HG02885 (cell line): Measurements from ENCODE around the gene ZNF691.
"Not testable (repeated sequence)": the region's sequence is repeated elsewhere in the genome, so short reads cannot be mapped to it uniquely, and the experiment has no call there.

Experiments used
- ATAC-seq: cut with Tn5 transposase; IDR thresholded peaks from one replicate; pipeline ENCODE4 v1.9.1; 2021; ENCODE audit warnings: mild to moderate bottlenecking; ENCODE audit not compliant: unreplicated experiment, poor library complexity

Gene ZNF691

GRCh38 chr1:42853116-42853884 lies 6.9 kb downstream of the ZNF691 start:
- no peak for ATAC-seq

- not testable (repeated sequence) for ATAC-seq
These were observed 10.1 kb downstream of the ZNF691 start for GRCh38 chr1:42856554-42856953.

GRCh38 chr1:42859366-42859765 lies 13.0 kb downstream of the ZNF691 start:
- ATAC-seq, result not testable (repeated sequence)

GRCh38 chr1:42860339-42861013 lies 14.1 kb downstream of the ZNF691 start:
- no peak for ATAC-seq

GRCh38 chr1:42861014-42861399 lies 14.6 kb downstream of the ZNF691 start:
- ATAC-seq, result no peak

- no peak for ATAC-seq
These were observed 20.1 kb downstream of the ZNF691 start for GRCh38 chr1:42866549-42866948.

GRCh38 chr1:42868466-42868865 lies 22.1 kb downstream of the ZNF691 start:
- ATAC-seq, result not testable (repeated sequence)

- not testable (repeated sequence) for ATAC-seq
These were observed 22.8 kb downstream of the ZNF691 start for GRCh38 chr1:42869254-42869653.

GRCh38 chr1:42869751-42870150 lies 23.3 kb downstream of the ZNF691 start:
- not testable (repeated sequence) for ATAC-seq

- not testable (repeated sequence) for ATAC-seq
These were observed 26.7 kb downstream of the ZNF691 start for GRCh38 chr1:42873108-42873507.

- ATAC-seq, result no peak
These were observed 27.3 kb downstream of the ZNF691 start for GRCh38 chr1:42873670-42874069.

GRCh38 chr1:42876009-42876408 lies 29.6 kb downstream of the ZNF691 start:
- ATAC-seq, result no peak

- ATAC-seq, result no peak
These were observed 31.0 kb downstream of the ZNF691 start for GRCh38 chr1:42877380-42877779.

GRCh38 chr1:42880384-42880783 lies 34.0 kb downstream of the ZNF691 start:
- ATAC-seq, result no peak

GRCh38 chr1:42886046-42886739 lies 39.8 kb downstream of the ZNF691 start:
- ATAC-seq, result no peak

- ATAC-seq, result no peak
These were observed 40.4 kb downstream of the ZNF691 start for GRCh38 chr1:42886800-42887199.

GRCh38 chr1:42887366-42887765 lies 41.0 kb downstream of the ZNF691 start:
- no peak for ATAC-seq

GRCh38 chr1:42888013-42888633 lies 41.7 kb downstream of the ZNF691 start:
- no peak for ATAC-seq

GRCh38 chr1:42889264-42889663 lies 42.9 kb downstream of the ZNF691 start:
- ATAC-seq, result no peak

- ATAC-seq, result no peak
These were observed 45.2 kb downstream of the ZNF691 start for GRCh38 chr1:42891465-42892138.
